Activated naive CD8-positive, alpha-beta T cell (primary cell): ENCODE measurements around the gene SCNM1.
"Not testable (repeated sequence)": the region's sequence is repeated elsewhere in the genome, so short reads cannot be mapped to it uniquely, and the experiment has no call there.

Experiments
- H3K27ac Mint-ChIP-seq: one replicate; pipeline ENCODE4 v1.8.0; 2021; ENCODE audit warnings: mixed read lengths
- H3K27me3 Mint-ChIP-seq: one replicate; pipeline ENCODE4 v1.8.0; 2021; ENCODE audit warnings: mixed read lengths
- H3K36me3 Mint-ChIP-seq: one replicate; pipeline ENCODE4 v1.8.0; 2021; ENCODE audit warnings: mixed read lengths
- H3K4me1 Mint-ChIP-seq: one replicate; pipeline ENCODE4 v1.8.0; 2021; ENCODE audit warnings: low read depth, mixed read lengths
- H3K4me3 Mint-ChIP-seq: one replicate; pipeline ENCODE4 v1.8.0; 2021; ENCODE audit warnings: mild to moderate bottlenecking, mixed read lengths
- H3K9me3 Mint-ChIP-seq: one replicate; pipeline ENCODE4 v1.8.0; 2021; ENCODE audit warnings: low read depth, mixed read lengths

SCNM1 gene

DNA sequence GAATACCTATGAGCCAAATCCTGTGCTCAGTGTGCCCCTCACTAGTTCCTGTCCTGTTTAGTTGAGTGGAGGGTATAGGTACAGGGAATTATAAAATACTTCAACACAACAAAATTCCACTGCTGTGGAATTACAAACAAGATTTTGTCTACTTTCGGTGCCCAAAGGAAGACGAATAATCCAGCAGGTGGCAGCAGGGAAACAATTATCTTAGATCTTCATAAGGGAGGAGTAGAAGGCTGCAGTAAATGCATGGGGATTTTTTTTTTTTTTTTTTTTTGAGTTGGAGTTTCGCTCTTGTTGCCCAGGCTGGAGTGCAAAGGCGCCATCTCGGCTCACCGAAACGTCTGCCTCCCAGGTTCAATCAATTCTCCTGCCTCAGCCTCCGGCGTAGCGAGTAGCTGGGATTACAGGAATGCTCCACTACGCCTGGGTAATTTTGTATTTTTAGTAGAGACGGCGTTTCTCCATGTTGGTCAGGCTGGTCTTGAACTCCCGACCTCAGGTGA lies 30.4 kb downstream of the SCNM1 start:
- Mint-ChIP-seq H3K4me1 (peaks cover 31% of the 10 kb centered on the region), H3K27ac (no peak overlapping the region), H3K27me3 (no peaks in the 10 kb centered on the region), H3K4me3 (peak overlapping the region; percentile 61), H3K36me3 (no peaks in the 10 kb centered on the region), H3K9me3 (no peaks in the 10 kb centered on the region)

DNA sequence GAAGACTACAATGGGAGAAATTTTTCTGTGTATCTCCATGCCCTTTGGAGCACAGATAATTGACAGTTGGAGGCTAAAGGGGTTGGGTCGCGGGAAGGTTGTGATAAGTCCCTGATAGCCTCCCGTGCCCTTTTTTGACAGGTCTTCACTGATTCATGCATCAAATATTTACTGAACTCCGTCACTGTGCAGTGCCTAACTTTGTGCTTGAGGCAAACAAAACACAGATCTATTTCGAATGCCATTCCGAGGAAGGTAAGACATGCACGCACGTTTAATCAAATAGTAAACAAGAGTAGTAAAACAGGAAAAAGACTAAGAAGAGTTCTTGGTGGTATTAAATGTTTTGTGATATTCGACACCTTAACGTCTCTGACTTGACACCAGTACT lies 31.9 kb downstream of the SCNM1 start:
- peaks cover 40% of the 10 kb centered on the region for H3K4me1 Mint-ChIP-seq
- no peaks in the 10 kb centered on the region for H3K27me3 Mint-ChIP-seq
- H3K27ac Mint-ChIP-seq, result peak overlapping the region; percentile 96
- H3K4me3 Mint-ChIP-seq, result peak overlapping the region; percentile 100
- no peaks in the 10 kb centered on the region for H3K36me3 Mint-ChIP-seq
- no peaks in the 10 kb centered on the region for H3K9me3 Mint-ChIP-seq

DNA sequence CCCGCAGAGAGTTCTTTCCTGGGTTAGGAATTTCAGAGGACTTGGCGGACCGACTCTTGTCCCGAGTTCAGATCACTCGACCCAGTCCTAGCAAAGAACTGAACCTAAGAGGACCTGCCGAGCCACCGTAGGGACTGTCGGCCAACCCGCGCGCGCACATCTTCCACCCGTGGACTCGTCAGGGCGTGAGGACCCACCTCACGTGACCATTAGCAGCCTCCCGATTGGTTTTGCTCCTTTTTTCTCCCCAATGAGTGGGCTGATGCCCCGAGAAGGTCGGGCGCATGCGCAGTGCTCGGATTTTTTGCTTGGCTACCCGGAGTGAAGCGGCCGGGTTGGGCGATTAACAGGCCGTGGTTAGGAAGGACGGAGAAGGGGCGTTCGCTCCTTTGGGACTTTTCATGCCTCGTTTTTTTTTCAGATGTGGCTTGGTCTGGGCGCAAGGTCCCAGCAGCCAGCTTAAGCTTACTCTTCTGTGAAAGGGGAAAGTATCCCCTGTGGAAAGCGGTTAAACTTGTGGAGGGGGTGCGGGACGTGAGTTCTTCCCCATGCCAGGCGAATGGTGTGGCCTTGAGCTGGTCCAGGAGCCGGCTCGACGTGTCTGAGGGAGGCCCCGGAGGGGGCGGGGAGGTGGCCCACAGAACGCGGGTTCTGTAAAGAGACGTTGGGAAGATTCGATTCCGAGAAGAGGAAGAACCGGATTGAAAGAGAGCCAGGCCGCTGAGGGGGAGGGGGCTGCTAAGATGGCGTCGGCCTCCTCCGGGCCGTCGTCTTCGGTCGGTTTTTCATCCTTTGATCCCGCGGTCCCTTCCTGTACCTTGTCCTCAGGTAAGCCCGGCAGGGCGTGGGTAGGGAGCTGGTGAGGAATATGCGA lies 32.5 kb downstream of the SCNM1 start, which contains the start of gene PIP5K1A:
Gene PIP5K1A (plus strand): TSS at position 299 of the 874 bp plus-strand sequence. CDS start 445 bp downstream, at position 744.
- Mint-ChIP-seq H3K4me1 (peaks cover 42% of the 10 kb centered on the region), H3K27ac (peak within 1 kb of the TSS; percentile 96), H3K9me3 (no peaks in the 10 kb centered on the region), H3K4me3 (peak within 1 kb of the TSS; percentile 100), H3K27me3 (no peaks in the 10 kb centered on the region), H3K36me3 (no peaks in the 10 kb centered on the region)

DNA sequence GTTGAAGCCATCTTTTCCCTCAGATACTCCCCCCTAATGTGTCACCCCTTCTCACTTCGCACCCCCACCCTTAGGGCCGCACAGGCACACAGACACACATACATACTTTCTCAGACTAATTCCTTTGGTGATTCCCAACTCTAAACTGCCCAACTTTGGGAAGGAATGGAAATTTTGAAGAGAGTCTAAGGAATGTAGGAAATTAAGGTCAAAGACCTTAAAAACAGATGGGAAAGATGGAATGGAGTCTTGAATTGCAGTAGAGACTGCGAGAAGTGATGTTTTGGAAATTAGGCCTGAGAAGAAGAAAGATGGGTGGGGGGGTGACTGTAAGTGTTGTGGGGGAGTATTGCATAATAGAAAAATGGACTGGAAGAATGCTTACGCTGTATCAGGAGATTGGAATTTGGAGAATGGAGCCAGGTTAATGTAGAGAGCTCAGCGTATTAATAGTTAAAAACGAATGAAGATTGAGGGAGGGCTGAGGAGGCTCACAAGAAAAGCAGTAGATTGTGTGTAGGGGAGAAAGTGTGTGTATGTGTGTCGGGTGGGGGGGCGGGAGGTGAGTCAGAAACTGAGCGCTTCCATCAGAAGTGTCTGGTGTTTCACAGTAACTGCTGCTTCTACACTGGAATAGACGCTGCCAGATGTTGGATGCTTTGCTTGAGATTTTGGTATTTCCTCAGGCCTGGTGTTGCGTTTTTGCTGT lies 34.1 kb downstream of the SCNM1 start:
- no peaks in the 10 kb centered on the region for H3K36me3 Mint-ChIP-seq
- H3K4me1 Mint-ChIP-seq, result peaks cover 49% of the 10 kb centered on the region
- H3K27me3 Mint-ChIP-seq, result no peaks in the 10 kb centered on the region
- peak overlapping the region; percentile 96 for H3K27ac Mint-ChIP-seq
- no peaks in the 10 kb centered on the region for H3K9me3 Mint-ChIP-seq
- peak overlapping the region; percentile 100 for H3K4me3 Mint-ChIP-seq

DNA sequence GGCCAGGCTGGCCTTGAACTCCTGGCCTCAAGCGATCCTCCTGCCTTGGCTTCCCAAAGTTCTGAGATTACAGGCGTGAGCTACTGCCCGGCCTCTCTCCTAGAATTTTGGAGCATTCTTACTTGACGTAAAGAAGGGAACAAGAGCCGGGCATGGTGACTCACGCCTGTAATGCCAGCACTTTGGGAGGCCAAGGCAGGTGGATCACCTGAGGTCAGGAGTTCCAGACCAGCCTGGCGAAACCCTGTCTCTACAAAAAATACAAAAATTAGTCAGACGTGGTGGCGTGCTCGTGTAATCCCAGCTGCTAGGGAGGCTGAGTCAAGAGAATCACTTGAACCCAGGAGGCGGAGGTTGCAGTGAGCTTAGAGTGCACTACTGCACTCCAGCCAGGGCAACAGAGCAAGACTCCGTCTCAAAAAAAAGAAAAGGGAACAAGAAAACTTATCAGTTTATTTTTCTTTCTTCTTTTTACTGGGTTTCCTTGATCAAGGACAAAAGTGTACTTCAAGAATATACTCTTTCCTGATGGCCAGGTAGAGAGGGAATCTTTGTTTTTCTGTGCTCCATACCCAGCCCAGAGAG lies 39.5 kb downstream of the SCNM1 start:
- not testable (repeated sequence) for H3K4me3 Mint-ChIP-seq, H3K36me3 Mint-ChIP-seq, H3K9me3 Mint-ChIP-seq, H3K27me3 Mint-ChIP-seq, H3K27ac Mint-ChIP-seq
- H3K4me1 Mint-ChIP-seq, result peaks cover 27% of the 10 kb centered on the region

DNA sequence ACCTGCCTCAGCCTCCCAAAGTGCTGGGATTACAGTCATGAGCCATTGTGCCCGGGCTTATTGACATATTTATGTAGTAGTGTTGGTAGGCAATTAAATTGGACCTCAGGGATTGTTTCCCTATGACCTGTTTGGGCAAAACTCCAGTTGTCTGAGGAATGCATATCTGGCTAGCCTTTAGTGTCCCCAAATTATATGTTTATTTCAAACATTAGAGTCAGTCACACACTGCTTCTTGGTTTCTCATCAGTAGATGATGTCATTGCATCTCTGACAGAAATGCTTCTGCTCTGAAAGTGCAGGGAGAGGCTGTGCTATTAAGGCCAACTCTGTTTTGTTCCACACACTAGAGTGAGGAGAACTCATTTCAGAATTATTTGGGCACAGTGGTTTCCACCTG lies 44.9 kb downstream of the SCNM1 start:
- Mint-ChIP-seq H3K4me1 (peaks cover 28% of the 10 kb centered on the region), H3K27me3 (no peaks in the 10 kb centered on the region), H3K4me3 (no peak overlapping the region), H3K9me3 (no peaks in the 10 kb centered on the region), H3K36me3 (peaks cover 2% of the 10 kb centered on the region), H3K27ac (no peak overlapping the region)

DNA sequence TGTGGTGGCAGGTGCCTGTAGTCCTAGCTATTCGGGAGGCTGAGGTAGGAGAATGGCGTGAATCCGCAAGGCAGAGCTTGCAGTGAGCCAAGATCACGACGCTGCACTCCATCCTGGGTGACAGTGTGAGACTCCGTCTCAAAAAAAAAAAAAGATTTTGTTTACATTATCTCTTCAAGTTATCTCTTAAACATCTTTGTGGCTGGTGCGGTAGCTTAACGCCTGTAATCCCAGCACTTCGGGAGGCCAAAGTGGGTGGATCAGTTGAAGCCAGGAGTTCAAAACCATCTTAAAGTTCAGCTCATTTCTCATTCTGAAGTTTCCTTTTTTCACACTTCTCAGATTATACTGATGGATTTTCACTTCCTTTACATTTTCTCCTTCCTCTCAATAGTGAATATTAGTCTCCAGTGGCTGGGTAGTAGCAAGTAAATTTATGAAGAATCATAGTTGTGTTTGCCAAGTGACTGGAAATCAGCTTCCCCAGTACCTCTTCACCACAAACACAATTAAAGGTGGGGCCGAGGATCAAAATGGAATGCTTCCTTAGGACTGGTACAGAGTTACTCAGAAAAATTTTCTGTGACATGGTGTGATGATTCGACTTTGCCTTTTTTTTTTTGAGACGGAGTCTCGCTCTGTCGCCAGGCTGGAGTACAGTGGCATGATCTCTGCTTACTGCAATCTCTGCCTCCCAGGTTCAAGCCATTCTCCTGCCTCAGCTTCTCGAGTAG lies 46.2 kb downstream of the SCNM1 start:
- Mint-ChIP-seq H3K27ac (peak overlapping the region; percentile 81), H3K9me3 (no peaks in the 10 kb centered on the region), H3K4me3 (peak overlapping the region; percentile 33), H3K36me3 (peaks cover 2% of the 10 kb centered on the region), H3K27me3 (no peaks in the 10 kb centered on the region), H3K4me1 (peaks cover 30% of the 10 kb centered on the region)

DNA sequence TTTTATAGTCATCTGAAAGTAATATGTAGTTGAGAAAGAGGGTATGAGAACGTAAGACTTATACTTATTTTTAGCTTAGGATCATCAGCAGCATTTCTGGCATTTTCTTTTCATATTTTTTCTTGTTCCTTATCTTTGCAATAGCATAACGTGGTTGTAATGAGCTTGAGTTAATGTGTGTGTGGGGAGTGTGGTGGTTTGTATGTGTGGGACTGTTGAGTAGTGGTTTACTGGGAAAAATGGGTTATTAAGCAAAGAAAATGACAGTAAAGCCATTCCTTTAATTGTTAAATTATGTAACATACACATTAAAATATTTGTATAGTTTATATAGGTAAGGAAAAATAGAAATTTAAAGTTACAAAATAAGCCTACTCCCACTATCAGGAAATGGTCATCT lies 47.6 kb downstream of the SCNM1 start:
- Mint-ChIP-seq H3K9me3 (no peaks in the 10 kb centered on the region), H3K27me3 (no peaks in the 10 kb centered on the region), H3K4me1 (peaks cover 33% of the 10 kb centered on the region), H3K4me3 (no peak overlapping the region), H3K36me3 (peaks cover 2% of the 10 kb centered on the region), H3K27ac (peak overlapping the region; percentile 0)
